A549 (cell line): ENCODE results near the gene HLA-DOB.

Source experiments
- CBX8 ChIP-seq: fragments of 200-600 bp; sonication (generic); IDR thresholded peaks from 2 replicates; pipeline ENCODE4 v1.6.1; 2016
- HDAC2 ChIP-seq: fragments of 200-600 bp; sonication (generic); IDR thresholded peaks from 2 replicates; pipeline ENCODE4 v1.6.1; 2016
- MYC ChIP-seq: IDR thresholded peaks from 2 replicates; pipeline ENCODE4 v1.6.1; 2012; ENCODE audit warnings: mild to moderate bottlenecking, inconsistent platforms, low read length, improper control_type of control experiment, borderline replicate concordance
- POLR2A ChIP-seq: IDR thresholded peaks from 2 replicates; pipeline ENCODE4 v1.6.1; 2012; ENCODE audit warnings: mild to moderate bottlenecking, low read length
- RAD21 ChIP-seq, 2 experiments: fragments of >200 bp in 1 of 2; sonication (Bioruptor Twin) in 1 of 2; formaldehyde crosslinking in 1 of 2; IDR thresholded peaks in 1 of 2; conservative IDR thresholded peaks in 1 of 2; 2 replicates in 1 of 2; 3 replicates in 1 of 2; pipeline ENCODE4 v1.6.1; 2012 to 2018; ENCODE audit warnings: inconsistent platforms in 1 of 2
- TP53 ChIP-seq: fragments of 250-450 bp; sonication (Bioruptor Pico); IDR thresholded peaks from 2 replicates; pipeline ENCODE4 v1.5.0; 2021; ENCODE audit warnings: mild to moderate bottlenecking, moderate library complexity
- ZFP36 ChIP-seq: fragments of 450-650 bp; IDR thresholded peaks from 2 replicates; pipeline ENCODE4 v1.6.1; 2014; ENCODE audit warnings: borderline replicate concordance; ENCODE audit not compliant: partially characterized antibody
- TF ChIP-seq, protein P1 (sequence below): fragments of >200 bp; sonication (Bioruptor Twin); formaldehyde crosslinking; IDR thresholded peaks from 3 replicates; pipeline ENCODE4 v1.5.1; 2016
- TF ChIP-seq, protein P2 (sequence below): IDR thresholded peaks from 2 replicates; pipeline ENCODE4 v1.6.1; 2012

DNA sequence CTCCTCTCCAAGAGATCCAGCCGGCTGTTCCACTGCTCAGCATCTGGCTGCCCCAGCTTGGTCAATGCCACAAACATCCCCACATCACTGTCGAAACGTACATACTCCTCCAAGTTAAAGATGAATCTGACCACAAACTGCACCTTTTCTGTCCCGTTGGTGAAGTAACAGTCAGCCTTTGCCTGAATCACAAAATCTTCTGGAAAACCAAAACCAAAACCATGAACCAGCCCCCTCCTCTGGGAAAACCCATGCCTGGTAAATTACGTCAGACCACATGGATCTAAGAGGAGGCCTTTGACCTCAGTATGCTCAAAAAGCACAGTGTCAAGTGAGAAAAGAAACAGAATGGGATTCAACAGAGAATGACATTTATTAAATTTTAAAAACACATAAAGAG, 1.7 kb downstream of the HLA-DOB start:
- TF ChIP-seq CBX8 = no peak
- no peak for TF ChIP-seq TP53 (CRISPR knock-in tag)
- TF ChIP-seq, protein P1, sequence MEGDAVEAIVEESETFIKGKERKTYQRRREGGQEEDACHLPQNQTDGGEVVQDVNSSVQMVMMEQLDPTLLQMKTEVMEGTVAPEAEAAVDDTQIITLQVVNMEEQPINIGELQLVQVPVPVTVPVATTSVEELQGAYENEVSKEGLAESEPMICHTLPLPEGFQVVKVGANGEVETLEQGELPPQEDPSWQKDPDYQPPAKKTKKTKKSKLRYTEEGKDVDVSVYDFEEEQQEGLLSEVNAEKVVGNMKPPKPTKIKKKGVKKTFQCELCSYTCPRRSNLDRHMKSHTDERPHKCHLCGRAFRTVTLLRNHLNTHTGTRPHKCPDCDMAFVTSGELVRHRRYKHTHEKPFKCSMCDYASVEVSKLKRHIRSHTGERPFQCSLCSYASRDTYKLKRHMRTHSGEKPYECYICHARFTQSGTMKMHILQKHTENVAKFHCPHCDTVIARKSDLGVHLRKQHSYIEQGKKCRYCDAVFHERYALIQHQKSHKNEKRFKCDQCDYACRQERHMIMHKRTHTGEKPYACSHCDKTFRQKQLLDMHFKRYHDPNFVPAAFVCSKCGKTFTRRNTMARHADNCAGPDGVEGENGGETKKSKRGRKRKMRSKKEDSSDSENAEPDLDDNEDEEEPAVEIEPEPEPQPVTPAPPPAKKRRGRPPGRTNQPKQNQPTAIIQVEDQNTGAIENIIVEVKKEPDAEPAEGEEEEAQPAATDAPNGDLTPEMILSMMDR = no peak
- no peak for TF ChIP-seq MYC
- no peak for TF ChIP-seq HDAC2
- TF ChIP-seq ZFP36 = no peak
- no peak for TF ChIP-seq POLR2A
- no peak for TF ChIP-seq RAD21 (conservative IDR thresholded peaks at IDR 0.05 in 1 of 2, IDR thresholded peaks at IDR 0.05 in 1 of 2)
- TF ChIP-seq, protein P2, sequence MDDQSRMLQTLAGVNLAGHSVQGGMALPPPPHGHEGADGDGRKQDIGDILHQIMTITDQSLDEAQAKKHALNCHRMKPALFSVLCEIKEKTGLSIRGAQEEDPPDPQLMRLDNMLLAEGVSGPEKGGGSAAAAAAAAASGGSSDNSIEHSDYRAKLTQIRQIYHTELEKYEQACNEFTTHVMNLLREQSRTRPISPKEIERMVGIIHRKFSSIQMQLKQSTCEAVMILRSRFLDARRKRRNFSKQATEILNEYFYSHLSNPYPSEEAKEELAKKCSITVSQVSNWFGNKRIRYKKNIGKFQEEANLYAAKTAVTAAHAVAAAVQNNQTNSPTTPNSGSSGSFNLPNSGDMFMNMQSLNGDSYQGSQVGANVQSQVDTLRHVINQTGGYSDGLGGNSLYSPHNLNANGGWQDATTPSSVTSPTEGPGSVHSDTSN = no peak
